Measurements from ENCODE around the gene SYAP1. TPM values are rescaled to one million over a fixed set of nuclear protein-coding genes. Genes with fewer than 3 reads are reported as not detected.

Gene SYAP1
- total and polyA plus RNA-seq, 2 of the 8 experiments (the other 6 are each of a cell fraction or from before 2014, with no cell fraction given): 2.9 to 20.3 TPM

- no peak overlapping the region for H2BK12ac ChIP-seq (ENCODE audit: low read depth, low read length)
- H3K4me3 ChIP-seq (ENCODE audit: extremely low read depth in 1 of 4, insufficient read depth in 2 of 4, low read depth in 3 of 4, low read length in 4 of 4): peak overlapping the region; percentile 63 to 96 (median 80)
- H3K4me1 ChIP-seq (replicated peaks in 1 of 4; ENCODE audit: control insufficient read depth in 3 of 4, insufficient read depth in 4 of 4, low read length in 3 of 4): no peaks in the 10 kb centered on the region
- H3K4me2 ChIP-seq (ENCODE audit: insufficient read depth in 1 of 2, low read depth in 2 of 2, low read length in 2 of 2): peak overlapping the region; percentile 73 to 75
- H3K56ac ChIP-seq (replicated peaks; ENCODE audit: insufficient read length, low read depth, low read length): no peak overlapping the region
- no peak overlapping the region for H2BK20ac ChIP-seq (ENCODE audit: low read length)
- H3K9ac ChIP-seq (replicated peaks in 1 of 4; ENCODE audit: extremely low read depth in 1 of 4, low read depth in 3 of 4, low read length in 3 of 4): peak overlapping the region; percentile 53 to 92 (median 62); a peak in 6 of 7 replicates
- peak overlapping the region; percentile 91 for H2AFZ ChIP-seq (ENCODE audit: low read length)
- no peaks in the 10 kb centered on the region for H3K23me2 ChIP-seq (ENCODE audit: low read depth, low read length)
- H3K27ac ChIP-seq (ENCODE audit: low read depth, low read length): no peak overlapping the region
- H4K5ac ChIP-seq (ENCODE audit: insufficient read length, low read depth, low read length): peak overlapping the region; percentile 66
- H3K27me3 ChIP-seq (replicated peaks in 1 of 4; ENCODE audit: control insufficient read depth in 3 of 4, extremely low read depth in 1 of 4, insufficient read depth in 3 of 4, low read length in 3 of 4): no peaks in the 10 kb centered on the region
- no peak overlapping the region for H2AK5ac ChIP-seq (ENCODE audit: low read depth, low read length)
- H3K4ac ChIP-seq (replicated peaks; ENCODE audit: insufficient read length, low read depth, low read length): no peak overlapping the region
- no peak overlapping the region for H2BK15ac ChIP-seq (ENCODE audit: low read length)
- POLR2A ChIA-PET (ENCODE audit: partially characterized antibody): interaction anchor here (0.6 to 2.3 kb wide), 10 partner anchors 10 to 323 kb away, joined by 3 to 10 read pairs (median 4); partner anchors contain the start of gene CTPS2
- CTCF ChIA-PET (ENCODE audit: partially characterized antibody): interaction anchor here (0.6 to 0.7 kb wide), 2 partner anchors 41 to 1575 kb away, joined by 3 read pairs; no protein-coding TSS in a partner anchor
- no peaks in the 10 kb centered on the region for H3K9me3 ChIP-seq (ENCODE audit: insufficient read depth in 2 of 2, low read depth in 1 of 2, low read length in 1 of 2)
- DNase-seq (ENCODE audit: low read depth in 1 of 2, low spot score in 2 of 2) (no peak), FAIRE-seq (peak; percentile 13)
- H3K36me3 ChIP-seq (ENCODE audit: control insufficient read depth in 2 of 4, insufficient read depth in 4 of 4, low read length in 3 of 4): peaks cover 0 to 5% (median 0%) of the 10 kb centered on the region in 4 experiments; a peak in 5 of 8 replicates
- WGBS, 2 experiments (ENCODE audit: extremely low coverage in 1 of 2, insufficient coverage in 1 of 2, insufficient read length in 1 of 2, insufficient replicate concordance in 2 of 2, low coverage in 1 of 2, low lambda C conversion rate in 2 of 2, missing lambda C conversion rate in 1 of 2): 15% methylated on average over 37 of the region's 39 CpGs; no CpG with 5 or more reads in 1 of the 2 experiments
- peaks cover 0 to 4% of the 10 kb centered on the region in 2 experiments for H4K20me1 ChIP-seq (replicated peaks in 1 of 2; ENCODE audit: control insufficient read depth in 1 of 2, insufficient read depth in 2 of 2, low read length in 2 of 2)
- peak overlapping the region; percentile 14 for H2BK120ac ChIP-seq (replicated peaks; ENCODE audit: low read depth, low read length)
- no peak overlapping the region for H3K18ac ChIP-seq (ENCODE audit: extremely low read depth, low read length)
- H3K79me1 ChIP-seq (ENCODE audit: low read depth, low read length): no peaks in the 10 kb centered on the region
- no peak overlapping the region for H3K14ac ChIP-seq (ENCODE audit: insufficient read length)
- H3K23ac ChIP-seq (ENCODE audit: insufficient read length): no peak overlapping the region
- TF ChIP-seq SRF (IDR thresholded peaks at IDR 0.05; ENCODE audit: low read depth, low read length) (no peak), RNF2 (IDR thresholded peaks at IDR 0.05; ENCODE audit: borderline replicate concordance, low read depth, low read length, missing control alignments, poor library complexity, severe bottlenecking) (no peak), BRCA1 (IDR thresholded peaks at IDR 0.05; ENCODE audit: low read depth, low read length) (no peak), POU5F1 (IDR thresholded peaks at IDR 0.05; ENCODE audit: low read depth, low read length) (no peak), SAP30 (IDR thresholded peaks at IDR 0.05; ENCODE audit: insufficient read depth, insufficient replicate concordance, low read length) (no peak), KDM4A (IDR thresholded peaks at IDR 0.05; ENCODE audit: low read depth, low read length, severe bottlenecking) (peak; percentile 38), PHF8 (conservative IDR thresholded peaks at IDR 0.05; ENCODE audit: low read depth, low read length) (peak; percentile 16; the same call in 1 of the 2 replicates), ASH2L (IDR thresholded peaks at IDR 0.05; ENCODE audit: low read length) (peak; percentile 78), USF2 (IDR thresholded peaks at IDR 0.05; ENCODE audit: low read length) (no peak)
- peaks cover 8 to 36% of the 10 kb centered on the region in 2 experiments for H3K79me2 ChIP-seq (ENCODE audit: control insufficient read depth in 1 of 2, insufficient read depth in 2 of 2, low read length in 2 of 2)
- no peak overlapping the region for H4K91ac ChIP-seq (replicated peaks; ENCODE audit: insufficient read length, low read length)
- no peak overlapping the region for H4K8ac ChIP-seq (ENCODE audit: extremely low read depth, insufficient read depth, low read length)
- H2BK5ac ChIP-seq (ENCODE audit: low read depth, low read length): no peak overlapping the region
Observed at GRCh38 chrX:16785247-16786138, 66.1 kb downstream of the SYAP1 start.
